ENCODE results near the gene MEDAG.

MEDAG gene

DNA sequence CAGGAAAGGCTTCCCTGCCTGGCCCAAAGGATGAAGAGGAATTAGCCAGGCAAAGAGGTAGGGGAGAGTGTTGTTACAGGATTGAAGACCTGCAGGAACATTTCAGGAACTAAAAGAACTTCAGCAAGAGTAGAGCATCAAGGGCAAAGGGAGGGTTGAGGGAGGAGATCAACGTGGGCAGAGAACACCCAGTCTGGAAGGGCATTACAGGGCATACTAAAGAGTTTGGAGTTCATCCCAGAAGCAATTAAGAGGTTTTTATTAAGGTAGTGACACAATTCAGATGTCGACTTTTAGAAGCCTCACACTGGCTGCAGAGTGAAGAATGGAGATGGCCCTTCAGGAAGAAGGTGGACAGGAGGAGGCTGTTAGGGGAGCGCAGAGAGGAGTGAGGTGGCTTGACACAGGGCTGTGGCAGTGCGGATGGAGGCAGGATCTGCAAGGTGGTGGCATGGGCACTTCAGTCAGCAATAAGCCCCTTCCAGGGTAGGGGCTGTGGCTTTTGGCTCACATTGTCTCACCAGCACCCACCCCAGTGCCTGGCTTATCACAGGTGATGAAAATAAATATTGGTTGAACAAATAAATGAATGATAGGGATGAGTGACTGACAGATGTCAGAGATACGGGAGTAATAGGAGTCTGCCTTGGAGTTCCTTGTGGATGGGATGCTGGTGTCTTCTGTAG, 51.3 kb downstream of the MEDAG start:
- DNase-seq (ENCODE audit: low read depth), result no peak

GRCh38 chr13:30959678-30960077, 53.6 kb downstream of the MEDAG start:
- DNase-seq (ENCODE audit: low read depth), result no peak

GRCh38 chr13:30963791-30964190, 57.7 kb downstream of the MEDAG start:
- no peak for DNase-seq (ENCODE audit: low read depth)

GRCh38 chr13:30965380-30965779, 59.3 kb downstream of the MEDAG start:
- DNase-seq (ENCODE audit: low read depth), result no peak

DNA sequence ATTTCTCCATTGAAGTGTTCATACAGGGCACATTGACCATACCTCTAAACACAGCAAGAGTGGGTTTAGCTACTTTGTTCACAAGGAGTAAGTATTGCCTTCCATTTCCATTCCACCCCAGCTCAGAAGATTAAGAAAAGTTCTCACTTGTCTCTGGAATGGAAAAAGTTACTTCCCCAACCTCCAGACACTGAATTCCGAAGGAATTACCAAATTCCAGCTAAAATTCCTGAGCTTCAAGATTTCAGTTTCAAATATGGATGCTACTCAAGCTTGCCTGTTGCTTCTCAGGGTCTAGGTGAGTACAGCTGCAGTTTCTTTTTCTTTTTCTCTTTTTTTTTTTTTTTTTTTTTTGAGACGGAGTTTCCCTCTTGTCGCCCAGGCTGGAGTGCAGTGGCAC, 60.0 kb downstream of the MEDAG start:
- DNase-seq (ENCODE audit: low read depth), result no peak

DNA sequence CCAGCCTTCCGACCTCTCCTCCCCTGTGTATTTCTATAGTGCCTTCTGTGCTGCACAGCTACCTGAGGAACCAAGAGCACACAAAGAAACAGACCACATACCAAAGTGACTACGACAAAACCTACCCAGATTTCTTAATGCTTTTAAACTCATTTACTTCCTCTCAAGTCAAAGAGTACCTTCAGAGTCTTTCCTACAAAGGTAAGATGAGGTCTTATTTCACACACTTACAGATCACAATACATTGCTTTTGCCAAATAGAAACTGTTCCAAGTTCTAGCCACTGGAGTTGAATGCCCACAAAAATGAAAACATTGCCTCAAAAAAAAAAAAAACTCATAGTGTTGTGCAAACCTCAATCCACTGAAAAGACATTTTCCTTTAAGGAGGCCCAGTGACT, 62.8 kb downstream of the MEDAG start:
- DNase-seq (ENCODE audit: low read depth), result no peak

DNA sequence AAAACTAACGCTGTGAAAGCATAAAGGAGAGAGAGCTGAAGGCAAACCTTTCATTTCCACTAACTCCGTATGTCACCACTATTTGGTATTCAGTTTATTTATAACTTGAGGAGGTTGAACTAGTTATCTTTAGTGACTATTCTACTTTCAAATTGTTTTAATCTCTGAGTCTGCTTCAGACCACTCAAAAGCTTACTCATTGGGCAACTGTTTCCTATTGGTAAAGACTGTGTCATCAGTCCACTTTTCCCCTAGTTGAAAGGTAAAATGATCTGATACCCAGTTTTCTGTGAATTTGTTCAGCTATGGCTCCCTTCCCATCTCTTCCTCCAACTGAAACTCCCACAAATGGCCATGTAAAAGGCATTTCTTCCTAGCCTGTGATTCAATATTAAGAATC, 65.5 kb downstream of the MEDAG start:
- DNase-seq (ENCODE audit: low read depth), result no peak

- no peak for DNase-seq (ENCODE audit: low read depth)
Measured at GRCh38 chr13:30972888-30973377, 66.9 kb downstream of the MEDAG start.

DNA sequence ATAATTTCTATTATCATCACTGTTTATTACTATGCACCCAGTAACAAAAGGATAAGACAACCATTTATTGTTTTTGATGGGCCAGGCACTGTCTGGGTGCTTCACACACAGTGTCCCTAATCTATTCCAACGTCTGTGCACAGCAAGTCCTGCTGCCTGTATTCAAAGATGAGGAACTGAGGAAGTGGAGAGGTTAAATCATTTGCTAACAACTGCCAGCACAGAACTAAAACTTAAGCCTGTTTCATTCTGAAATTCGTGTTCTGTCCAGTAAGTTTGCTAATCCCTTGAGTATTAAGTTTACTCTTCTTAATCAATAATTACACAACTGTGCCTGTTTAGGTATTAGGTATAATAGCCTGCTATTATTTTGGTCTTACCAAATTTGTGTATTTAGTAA, 68.3 kb downstream of the MEDAG start:
- DNase-seq (ENCODE audit: low read depth), result no peak
